OCI-LY1 (cell line): ENCODE measurements around the gene AGK.

Experiments used
- H2AFZ ChIP-seq: fragments of 200-600 bp; sonication (generic), shearing (Covaris generic); 2 replicates; pipeline ENCODE4 v1.6.0; 2014; ENCODE audit warnings: antibody characterized with exemption, mild to moderate bottlenecking, low read length
- H3F3A ChIP-seq: fragments of 200-600 bp; sonication (generic), shearing (Covaris generic); 2 replicates; pipeline ENCODE4 v1.6.0; 2014; ENCODE audit warnings: mild to moderate bottlenecking, antibody characterized with exemption, low read length, moderate library complexity; ENCODE audit not compliant: insufficient read depth
- H3K27ac ChIP-seq: fragments of 200-600 bp; sonication (generic); 2 replicates; pipeline ENCODE4 v1.5.1; 2014; ENCODE audit warnings: low read length, mixed run types, mild to moderate bottlenecking, low read depth; ENCODE audit not compliant: poor library complexity, severe bottlenecking
- H3K27me3 ChIP-seq: fragments of 200-600 bp; sonication (generic); 2 replicates; pipeline ENCODE4 v1.6.0; 2014; ENCODE audit warnings: antibody characterized with exemption, mild to moderate bottlenecking, low read length, moderate library complexity; ENCODE audit not compliant: insufficient read depth
- H3K36me3 ChIP-seq: fragments of 200-600 bp; sonication (generic); 2 replicates; pipeline ENCODE4 v1.6.1; 2014; ENCODE audit warnings: mild to moderate bottlenecking, antibody characterized with exemption, low read length, moderate library complexity, mixed read lengths; ENCODE audit not compliant: insufficient read depth
- H3K4me1 ChIP-seq: fragments of 200-600 bp; sonication (generic); 2 replicates; pipeline ENCODE4 v1.5.1; 2014; ENCODE audit warnings: mild to moderate bottlenecking, low read length, moderate library complexity; ENCODE audit not compliant: insufficient read depth, severe bottlenecking
- H3K4me2 ChIP-seq: fragments of 200-600 bp; sonication (generic), shearing (Covaris generic); 2 replicates; pipeline ENCODE4 v1.6.1; 2014; ENCODE audit warnings: low read length
- H3K4me3 ChIP-seq: fragments of 200-600 bp; sonication (generic); 2 replicates; pipeline ENCODE4 v1.5.1; 2014; ENCODE audit warnings: low read length, low read depth, mild to moderate bottlenecking, mixed read lengths; ENCODE audit not compliant: poor library complexity, severe bottlenecking
- H3K79me2 ChIP-seq: fragments of 200-600 bp; shearing (Covaris generic); 2 replicates; pipeline ENCODE4 v1.6.1; 2016; ENCODE audit warnings: mixed run types, low read length, mixed read lengths; ENCODE audit not compliant: insufficient read depth
- H3K9ac ChIP-seq: fragments of 200-600 bp; sonication (generic), shearing (Covaris generic); 2 replicates; pipeline ENCODE4 v1.6.1; 2014; ENCODE audit warnings: mild to moderate bottlenecking, low read length, mixed read lengths
- H3K9me2 ChIP-seq: fragments of 200-600 bp; sonication (generic), shearing (Covaris generic); 2 replicates; pipeline ENCODE4 v1.6.1; 2014; ENCODE audit warnings: low read depth, mild to moderate bottlenecking, low read length, mixed read lengths
- H3K9me3 ChIP-seq: fragments of 200-600 bp; shearing (Covaris generic); 2 replicates; pipeline ENCODE4 v1.6.1; 2014; ENCODE audit warnings: low read length, mixed read lengths
- H4K20me1 ChIP-seq: fragments of 200-600 bp; sonication (generic), shearing (Covaris generic); 2 replicates; pipeline ENCODE4 v1.6.0; 2016; ENCODE audit warnings: mild to moderate bottlenecking, low read length; ENCODE audit not compliant: insufficient read depth
- CTCF ChIP-seq: fragments of 200-600 bp; sonication (generic), shearing (Covaris generic); IDR thresholded peaks from 2 replicates; pipeline ENCODE4 v1.5.1; 2017; ENCODE audit warnings: mild to moderate bottlenecking, antibody characterized with exemption, low read length, moderate library complexity, mixed read lengths
- EZH2 ChIP-seq: fragments of 200-600 bp; sonication (generic), shearing (Covaris generic); IDR thresholded peaks from 2 replicates; pipeline ENCODE4 v1.8.0; 2017; ENCODE audit warnings: borderline replicate concordance, mixed run types, mild to moderate bottlenecking, antibody characterized with exemption, low read length, moderate library complexity, mixed read lengths

AGK gene

GRCh38 chr7:141674702-141675101 is 123.5 kb downstream of the AGK start:
- H3K9ac ChIP-seq: no peak overlapping the region
- H3K4me3 ChIP-seq: no peak overlapping the region
- no peaks in the 10 kb centered on the region for H4K20me1 ChIP-seq
- no peaks in the 10 kb centered on the region for H3K4me1 ChIP-seq
- no peaks in the 10 kb centered on the region for H3K27me3 ChIP-seq
- H3K79me2 ChIP-seq: no peaks in the 10 kb centered on the region
- H3K9me2 ChIP-seq: no peaks in the 10 kb centered on the region
- TF ChIP-seq CTCF (peak; percentile 80), EZH2 (no peak)
- no peaks in the 10 kb centered on the region for H3F3A ChIP-seq
- no peak overlapping the region for H2AFZ ChIP-seq
- H3K27ac ChIP-seq: no peak overlapping the region
- no peak overlapping the region for H3K4me2 ChIP-seq
- no peaks in the 10 kb centered on the region for H3K36me3 ChIP-seq
- no peaks in the 10 kb centered on the region for H3K9me3 ChIP-seq

GRCh38 chr7:141675436-141676215 is 124.4 kb downstream of the AGK start:
- H3K79me2 ChIP-seq: no peaks in the 10 kb centered on the region
- H3K27ac ChIP-seq: no peak overlapping the region
- no peak overlapping the region for H3K4me3 ChIP-seq
- H2AFZ ChIP-seq: no peak overlapping the region
- no peaks in the 10 kb centered on the region for H3K36me3 ChIP-seq
- H3K4me2 ChIP-seq: no peak overlapping the region
- H3F3A ChIP-seq: no peaks in the 10 kb centered on the region
- no peaks in the 10 kb centered on the region for H3K27me3 ChIP-seq
- no peaks in the 10 kb centered on the region for H3K9me3 ChIP-seq
- no peaks in the 10 kb centered on the region for H3K9me2 ChIP-seq
- H3K4me1 ChIP-seq: no peaks in the 10 kb centered on the region
- no peak overlapping the region for H3K9ac ChIP-seq
- H4K20me1 ChIP-seq: no peaks in the 10 kb centered on the region
- no peak for TF ChIP-seq EZH2
- no peak for TF ChIP-seq CTCF

GRCh38 chr7:141676618-141677017 is 125.4 kb downstream of the AGK start:
- Histone ChIP-seq H3K4me1 (no peaks in the 10 kb centered on the region), H3K4me3 (no peak overlapping the region), H3K79me2 (no peaks in the 10 kb centered on the region), H3K9ac (no peak overlapping the region), H3F3A (no peaks in the 10 kb centered on the region), H3K4me2 (no peak overlapping the region), H3K9me3 (no peaks in the 10 kb centered on the region), H4K20me1 (no peaks in the 10 kb centered on the region), H3K9me2 (no peaks in the 10 kb centered on the region), H3K36me3 (no peaks in the 10 kb centered on the region), H3K27ac (no peak overlapping the region), H3K27me3 (no peaks in the 10 kb centered on the region), H2AFZ (no peak overlapping the region)
- TF ChIP-seq EZH2: no peak
- no peak for TF ChIP-seq CTCF
